Measurements from ENCODE around the gene SORCS2.

The SORCS2 gene

GRCh38 chr4:7710576-7711306 is 518.4 kb downstream of the SORCS2 start:
- DNase-seq, result no peak

- no peak for DNase-seq
Measured at GRCh38 chr4:7711307-7711963, 519.1 kb downstream of the SORCS2 start.

DNA sequence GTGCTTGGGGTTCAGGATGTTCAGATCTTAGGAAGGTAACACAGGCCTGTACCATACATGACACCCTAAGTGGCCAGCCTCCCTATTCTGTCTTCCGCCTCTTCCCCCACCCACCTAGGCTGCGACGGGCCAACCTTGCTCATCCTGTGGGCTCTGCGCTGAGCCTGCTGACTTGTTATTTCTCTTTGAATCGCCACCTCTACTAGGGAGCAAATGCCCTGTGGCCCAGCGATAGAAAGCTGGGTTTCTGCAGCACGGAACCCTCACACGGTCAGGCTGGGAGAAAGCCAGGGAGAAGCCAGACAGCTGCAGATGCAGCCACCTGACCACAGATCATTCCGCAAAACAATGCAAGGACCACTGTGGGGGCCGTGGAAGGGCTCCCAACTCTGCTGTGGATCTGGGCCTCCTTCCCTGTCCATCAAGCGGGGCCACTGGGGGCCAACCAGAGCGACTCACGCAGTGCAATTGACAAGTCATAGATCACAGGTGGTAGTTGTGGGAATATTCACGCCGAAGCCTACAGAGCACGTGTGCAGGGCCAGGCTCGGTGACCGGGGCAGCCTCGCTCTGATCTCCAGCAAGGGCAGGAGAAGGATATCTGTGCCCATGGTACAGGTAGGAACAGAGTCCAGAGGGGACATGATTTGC is 519.8 kb downstream of the SORCS2 start:
- no peak for DNase-seq

- DNase-seq, result no peak
Measured at GRCh38 chr4:7713757-7714156, 521.4 kb downstream of the SORCS2 start.

DNA sequence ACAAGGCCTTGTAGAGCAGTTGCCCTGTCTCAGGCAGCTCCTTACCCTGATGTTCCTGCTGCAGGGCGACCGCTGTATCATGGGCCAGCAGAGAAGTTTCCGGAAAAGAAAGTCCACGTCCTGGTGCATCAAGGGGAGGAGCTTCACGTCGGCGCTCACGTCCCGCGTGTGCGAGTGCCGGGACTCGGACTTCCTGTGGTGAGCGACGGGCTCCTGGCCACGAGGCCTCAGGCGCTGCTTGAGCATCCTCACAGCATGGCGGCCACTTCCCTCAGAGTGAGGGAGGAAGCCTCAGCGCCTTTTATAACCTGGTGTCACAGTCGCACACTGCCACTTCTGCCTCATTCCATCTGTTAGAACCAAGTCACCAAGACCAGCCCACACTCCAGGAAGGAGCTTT is 521.8 kb downstream of the SORCS2 start:
- no peak for DNase-seq

DNA sequence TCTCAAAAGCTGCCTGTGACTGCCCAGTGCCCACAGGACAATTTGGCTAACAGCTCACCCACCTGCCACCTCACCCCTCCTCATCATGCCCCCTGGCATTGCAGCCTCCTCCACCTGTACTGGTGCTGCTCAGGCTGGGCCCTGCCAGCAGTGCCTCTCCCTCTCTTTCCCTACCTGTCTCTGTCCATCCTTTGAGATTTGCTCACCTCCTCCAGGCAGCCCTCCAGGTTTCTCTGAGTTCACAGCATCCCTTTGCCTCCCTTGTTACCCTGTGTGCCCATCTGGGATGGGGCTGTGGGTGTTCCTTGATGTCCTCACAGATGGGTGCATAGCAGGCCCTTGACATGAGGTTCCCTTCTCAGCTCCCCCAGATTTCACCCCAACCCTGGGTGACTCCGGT is 522.4 kb downstream of the SORCS2 start:
- DNase-seq, result no peak

DNA sequence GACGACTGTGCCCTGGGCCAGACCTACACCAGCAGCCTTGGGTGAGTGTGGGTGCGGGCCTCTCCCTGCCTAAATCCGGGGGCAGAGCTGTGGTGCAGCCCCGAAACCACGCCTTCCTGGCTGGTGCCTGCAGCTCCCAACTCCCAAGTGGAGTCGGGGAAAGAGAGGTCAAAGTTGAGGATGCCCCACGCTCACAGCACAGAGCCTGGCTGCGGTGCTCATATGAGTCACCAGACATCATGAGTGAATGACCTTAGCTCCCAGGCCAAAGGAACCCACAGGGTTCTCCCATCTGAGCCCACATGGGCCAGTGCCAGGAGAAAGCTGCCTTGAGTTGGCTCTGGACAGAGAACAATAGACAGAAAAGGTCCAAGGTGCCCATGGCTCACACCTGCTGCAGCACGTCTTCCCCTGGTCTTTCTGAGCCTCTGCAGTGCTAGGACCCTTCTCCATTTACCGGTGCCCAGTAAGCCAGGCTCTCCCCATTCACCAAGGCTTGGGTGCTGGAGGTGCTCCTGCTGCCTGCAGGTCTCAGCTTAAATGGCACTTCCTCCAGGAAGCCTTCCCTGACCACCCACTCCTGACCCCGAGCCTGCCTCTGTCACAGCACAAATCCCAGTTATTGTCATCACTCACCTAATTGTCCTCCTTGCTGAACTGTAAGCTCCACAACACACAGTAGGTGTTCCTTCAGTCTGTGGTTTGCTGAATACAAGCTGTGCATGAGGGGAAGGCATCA is 523.1 kb downstream of the SORCS2 start:
- no peak for DNase-seq

DNA sequence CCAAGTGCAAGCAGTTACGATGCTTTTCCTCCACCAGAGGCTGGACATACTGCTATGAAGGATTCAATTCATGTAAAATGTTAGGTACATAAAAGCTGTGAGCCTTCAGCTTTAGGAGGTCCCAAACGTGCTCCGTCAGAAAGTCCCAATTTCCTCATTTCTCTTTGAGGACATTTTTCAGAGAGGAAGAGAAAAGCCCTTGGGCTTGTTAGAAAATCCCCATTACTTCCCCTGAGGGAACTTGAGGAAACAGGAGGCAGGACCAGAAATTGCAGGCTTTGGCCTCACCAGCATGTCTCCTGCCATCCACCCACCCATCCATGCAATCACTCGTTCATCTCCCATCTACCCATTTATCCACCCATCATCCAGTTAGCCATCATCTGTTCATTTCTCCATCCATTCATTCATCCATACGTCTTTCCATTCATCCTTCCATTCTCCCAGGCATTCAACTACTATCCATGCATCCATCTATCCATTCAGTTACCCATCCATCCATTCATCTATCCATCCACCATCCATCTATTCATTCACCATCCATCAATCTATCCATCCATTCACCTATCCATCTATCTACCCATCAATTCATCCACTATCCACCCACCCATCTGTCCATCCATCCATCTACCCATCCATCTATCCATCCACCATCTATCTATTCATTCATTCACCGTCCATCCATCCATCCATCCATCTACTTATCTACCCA is 523.8 kb downstream of the SORCS2 start:
- no peak for DNase-seq

- no peak for DNase-seq
Measured at GRCh38 chr4:7717161-7717560, 524.8 kb downstream of the SORCS2 start.

DNA sequence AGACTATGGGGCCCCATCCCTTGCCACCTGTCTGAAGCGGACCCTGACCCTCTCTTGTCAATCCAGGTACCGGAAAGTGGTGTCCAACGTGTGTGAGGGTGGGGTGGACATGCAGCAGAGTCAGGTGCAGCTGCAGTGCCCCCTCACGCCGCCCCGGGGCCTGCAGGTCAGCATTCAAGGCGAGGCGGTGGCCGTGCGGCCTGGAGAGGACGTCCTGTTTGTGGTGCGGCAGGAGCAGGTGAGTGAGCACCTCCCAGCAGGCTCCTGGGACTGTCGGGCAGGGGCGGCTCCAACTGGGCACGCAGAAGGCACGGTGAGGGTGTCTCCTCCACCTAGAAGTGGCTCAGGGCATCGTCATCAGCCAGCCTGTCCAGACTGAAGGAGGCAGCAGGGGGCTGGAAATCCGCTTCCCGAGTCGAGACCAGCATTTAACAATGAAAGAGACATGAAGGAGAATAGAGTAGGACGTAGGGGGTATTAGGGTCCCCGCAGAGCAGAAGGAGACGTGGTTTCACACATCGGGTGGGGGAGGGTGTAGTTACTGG is 525.7 kb downstream of the SORCS2 start:
- no peak for DNase-seq

DNA sequence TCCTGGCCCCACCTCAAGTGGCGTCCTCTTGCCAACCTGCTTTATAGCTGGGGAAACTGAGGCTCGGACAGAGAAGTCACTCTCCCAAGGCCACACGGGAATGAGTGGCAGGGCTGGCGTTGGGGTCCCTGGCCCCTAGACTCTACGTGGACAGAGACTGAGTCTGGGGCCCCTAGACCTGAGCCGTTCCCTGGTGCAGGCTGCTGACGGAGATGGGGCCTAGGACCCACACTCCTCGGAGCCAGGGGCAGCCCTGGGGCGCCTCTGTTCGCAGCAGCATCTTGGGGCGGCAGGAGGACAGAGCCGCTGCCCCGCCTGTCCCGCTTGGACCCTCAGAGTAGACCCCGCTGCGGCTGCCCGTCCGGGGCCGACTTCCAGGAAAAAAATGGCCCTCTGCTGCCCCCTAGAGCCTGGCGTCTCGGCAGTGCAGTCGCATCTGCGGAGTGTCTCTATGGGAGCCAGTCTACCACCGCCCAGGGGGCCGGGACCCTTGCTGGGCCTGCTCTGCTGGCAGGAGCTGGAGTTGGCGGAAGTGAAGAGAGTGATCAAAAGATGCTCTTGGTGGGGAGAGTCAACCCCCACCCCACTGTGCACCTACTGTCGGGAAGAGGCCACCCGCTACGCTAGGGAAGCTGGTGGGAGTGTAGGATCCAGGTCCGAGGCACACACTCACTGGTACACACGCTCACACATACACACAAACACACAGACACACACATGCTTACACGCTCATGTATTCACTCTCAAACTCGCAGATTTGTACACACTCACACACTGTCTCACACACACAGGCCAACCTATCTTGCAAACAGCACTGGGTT is 527.2 kb downstream of the SORCS2 start:
- DNase-seq, result no peak

GRCh38 chr4:7721984-7722551 is 529.7 kb downstream of the SORCS2 start:
- no peak for DNase-seq

- no peak for DNase-seq
Measured at GRCh38 chr4:7722766-7723387, 530.5 kb downstream of the SORCS2 start.

DNA sequence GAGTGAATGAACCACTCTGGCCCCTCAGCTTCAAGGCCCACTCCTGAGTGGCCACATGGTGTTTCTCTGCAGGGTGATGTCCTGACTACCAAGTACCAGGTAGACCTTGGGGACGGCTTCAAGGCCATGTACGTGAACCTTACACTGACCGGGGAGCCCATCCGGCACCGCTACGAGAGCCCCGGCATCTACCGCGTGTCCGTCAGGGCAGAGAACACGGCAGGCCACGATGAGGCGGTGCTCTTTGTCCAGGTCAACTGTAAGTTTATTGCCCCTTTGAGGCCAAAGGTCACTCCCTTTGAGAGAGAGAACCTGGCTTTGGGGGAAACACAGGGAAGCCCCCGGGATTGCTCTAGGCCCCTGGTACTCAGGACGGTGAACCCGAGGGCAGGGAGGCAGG is 531.3 kb downstream of the SORCS2 start:
- no peak for DNase-seq

- DNase-seq, result no peak
Measured at GRCh38 chr4:7725951-7726350, 533.6 kb downstream of the SORCS2 start.

DNA sequence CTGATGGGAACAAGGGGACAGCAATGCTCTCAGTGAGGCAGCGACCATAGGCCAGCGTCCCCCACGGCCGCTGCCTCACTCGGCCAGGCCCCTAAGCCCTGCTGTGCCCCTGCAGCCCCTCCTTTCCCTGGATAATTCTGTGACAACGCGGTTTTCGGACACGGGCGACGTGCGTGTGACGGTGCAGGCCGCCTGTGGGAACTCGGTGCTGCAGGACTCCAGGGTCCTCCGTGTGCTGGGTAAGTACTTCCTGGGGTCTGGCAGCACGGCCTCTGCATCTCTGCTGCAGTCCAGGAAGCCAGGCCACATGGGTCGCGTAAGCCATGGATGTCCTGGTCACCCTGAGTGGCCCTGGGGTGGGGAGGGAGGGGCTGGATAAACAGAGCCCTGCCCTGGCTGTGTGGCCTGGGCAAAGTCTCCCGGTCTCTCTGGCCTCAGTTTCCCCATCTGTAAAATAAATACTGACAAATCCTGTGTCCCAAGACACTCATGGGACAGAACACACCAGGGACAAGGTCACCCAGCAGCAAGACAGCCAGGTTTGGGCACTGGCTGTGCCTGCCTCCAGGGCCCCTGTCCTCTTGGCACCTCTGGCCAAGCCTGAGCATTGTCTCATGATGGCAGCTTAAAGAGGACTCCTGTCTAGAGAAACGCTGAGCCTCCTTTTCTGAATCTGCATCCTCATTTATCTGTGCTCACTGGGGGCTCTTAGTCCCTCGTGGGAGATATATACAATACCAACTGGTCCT is 534.5 kb downstream of the SORCS2 start:
- DNase-seq, result no peak

- no peak for DNase-seq
Measured at GRCh38 chr4:7727749-7728148, 535.4 kb downstream of the SORCS2 start.

GRCh38 chr4:7731437-7731836 is 539.1 kb downstream of the SORCS2 start:
- no peak for DNase-seq

- DNase-seq, result no peak
Measured at GRCh38 chr4:7732263-7732662, 539.9 kb downstream of the SORCS2 start.

- DNase-seq, result no peak
Measured at GRCh38 chr4:7733201-7733600, 540.9 kb downstream of the SORCS2 start.

All from NCI-H510A (cell line).